Measurements from ENCODE around the gene DISP2. TPM values are rescaled to one million over a fixed set of nuclear protein-coding genes. Genes with fewer than 3 reads are reported as not detected.

DISP2 gene
- total RNA-seq, 1 experiment from 2014 or later, result not detected

DNA sequence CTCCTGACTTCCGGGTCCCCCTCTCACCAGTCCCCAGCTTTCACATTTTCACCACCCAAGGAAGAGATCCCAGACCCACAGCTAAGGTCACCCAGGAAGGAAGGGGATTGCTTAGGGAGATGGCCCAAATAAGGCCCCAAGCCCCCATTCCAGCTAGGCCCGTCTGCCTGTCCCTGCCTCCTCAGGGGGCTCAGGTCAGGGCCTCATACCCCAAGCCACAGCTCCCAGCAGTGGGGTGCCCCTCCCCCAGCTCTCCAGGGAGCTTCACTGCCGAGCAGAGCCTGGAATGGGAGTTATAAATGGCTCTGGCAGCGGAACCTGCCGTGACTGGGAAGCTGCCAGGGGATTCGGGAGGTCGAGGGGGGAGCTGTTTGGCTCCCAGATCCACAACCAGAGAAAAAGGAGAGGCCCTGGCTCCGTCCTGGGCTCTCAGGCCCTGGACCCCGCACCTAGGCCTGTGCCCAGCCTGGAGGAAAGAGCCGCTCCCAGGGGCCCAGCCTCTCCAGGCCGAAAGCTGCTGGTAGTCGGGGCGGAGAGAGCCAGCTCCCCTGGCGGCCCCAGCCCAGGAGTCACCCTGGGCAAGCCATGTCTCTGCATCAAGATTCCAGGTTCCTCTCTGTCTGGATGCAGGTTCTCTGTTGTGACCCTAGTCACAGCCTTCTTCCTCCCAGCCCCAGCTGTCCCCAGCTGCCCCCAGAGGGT lies 17.8 kb upstream of the DISP2 start:
- DNase-seq (ENCODE audit: low read depth), result peak; percentile 53
- in situ Hi-C loops (cut with HindIII; ENCODE audit: low pct_unique_long_range_greater_than_20kb, low sequenced_read_pairs), result no loop called here

DNA sequence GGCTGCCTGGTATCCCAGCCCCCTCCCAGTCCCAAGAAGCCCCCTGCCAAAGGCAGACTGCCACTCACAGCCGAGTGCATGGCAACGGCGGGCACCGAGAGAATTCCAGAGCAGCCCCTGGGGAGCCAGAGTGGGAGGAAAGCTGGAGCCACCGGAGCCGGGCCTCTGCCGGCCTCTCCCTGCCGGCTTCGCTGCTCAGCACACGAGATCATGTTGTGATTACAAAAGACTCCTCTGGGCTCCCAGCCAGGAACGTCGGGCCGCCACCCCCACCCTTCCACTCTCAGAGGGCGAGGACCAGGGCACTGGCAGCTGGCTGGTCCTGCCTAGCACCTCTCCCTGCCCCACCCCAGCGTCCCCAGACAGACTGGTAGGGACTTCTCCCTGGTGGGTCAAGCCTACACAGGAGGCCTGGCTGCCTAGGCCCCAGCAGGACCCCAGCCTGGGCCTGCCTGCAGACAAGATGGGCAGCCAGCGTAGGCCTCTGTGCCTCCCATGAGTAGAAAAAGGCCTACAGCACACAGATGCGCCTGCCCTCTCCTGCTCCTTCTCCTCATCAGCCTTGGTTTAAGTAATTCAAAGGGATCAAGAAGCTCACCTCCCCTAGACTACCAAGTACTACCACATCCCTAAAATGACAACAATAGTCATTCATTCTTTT lies 17.1 kb upstream of the DISP2 start, which contains the start of gene CCDC9B:
Gene CCDC9B, minus strand, starts transcription at position 200 of the 661 bp plus-strand sequence. Its CDS starts 120 bp downstream, at position 80.
- peak; percentile 79 for DNase-seq (ENCODE audit: low read depth)
- in situ Hi-C loops (cut with HindIII; ENCODE audit: low pct_unique_long_range_greater_than_20kb, low sequenced_read_pairs), result no loop called here

DNA sequence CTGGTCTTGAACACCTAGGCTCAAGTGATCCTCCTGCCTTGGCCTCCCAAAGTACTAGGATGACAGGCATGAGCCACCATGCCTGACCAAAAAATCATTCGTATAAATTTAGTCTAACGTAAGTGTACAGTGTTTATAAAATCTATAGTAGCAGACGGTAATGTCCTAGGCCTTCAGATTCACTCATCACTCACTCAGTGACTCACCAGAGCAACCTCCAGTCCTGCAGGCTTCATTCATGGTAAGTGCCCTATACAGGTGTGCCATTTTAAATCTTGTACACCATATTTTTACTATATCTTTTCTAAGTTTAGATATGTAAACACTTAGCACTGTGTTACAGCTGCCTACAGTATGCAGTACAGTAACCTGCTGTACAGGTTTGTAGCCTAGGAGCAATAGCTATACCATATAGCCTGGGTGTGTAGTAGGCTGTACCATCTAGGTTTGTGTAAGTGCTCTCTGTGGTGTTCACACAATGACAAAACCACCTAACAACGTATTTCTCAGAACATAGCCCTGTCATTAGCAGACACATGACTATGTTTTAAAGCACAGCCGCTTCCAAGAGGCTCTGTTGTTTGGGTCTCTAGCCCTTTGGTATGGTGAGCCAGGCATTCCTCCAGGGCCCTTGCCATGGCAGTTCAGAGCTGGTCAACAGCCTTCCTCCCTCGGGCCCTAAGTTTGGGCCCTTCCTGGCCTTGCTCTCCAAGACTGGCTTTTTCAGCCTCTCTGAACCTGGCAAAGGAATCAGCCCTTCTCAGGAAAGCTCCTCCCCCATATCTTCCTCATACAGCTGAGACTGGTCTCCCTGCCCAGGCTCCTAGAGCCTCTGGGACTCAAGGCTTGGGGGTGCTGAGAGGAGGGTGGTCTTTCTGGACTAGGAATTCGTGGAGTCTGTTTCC lies 15.4 kb upstream of the DISP2 start:
- no peak for DNase-seq (ENCODE audit: low read depth)
- in situ Hi-C loops (cut with HindIII; ENCODE audit: low pct_unique_long_range_greater_than_20kb, low sequenced_read_pairs), result no loop called here

- in situ Hi-C loops (cut with HindIII; ENCODE audit: low pct_unique_long_range_greater_than_20kb, low sequenced_read_pairs), result no loop called here
- DNase-seq (ENCODE audit: low read depth), result no peak
These were observed 14.5 kb upstream of the DISP2 start for GRCh38 chr15:40343512-40343911.

GRCh38 chr15:40344217-40344616 lies 13.8 kb upstream of the DISP2 start:
- no peak for DNase-seq (ENCODE audit: low read depth)
- in situ Hi-C loops (cut with HindIII; ENCODE audit: low pct_unique_long_range_greater_than_20kb, low sequenced_read_pairs), result no loop called here

GRCh38 chr15:40344631-40345120 lies 13.3 kb upstream of the DISP2 start:
- no peak for DNase-seq (ENCODE audit: low read depth)
- in situ Hi-C loops (cut with HindIII; ENCODE audit: low pct_unique_long_range_greater_than_20kb, low sequenced_read_pairs), result no loop called here

DNA sequence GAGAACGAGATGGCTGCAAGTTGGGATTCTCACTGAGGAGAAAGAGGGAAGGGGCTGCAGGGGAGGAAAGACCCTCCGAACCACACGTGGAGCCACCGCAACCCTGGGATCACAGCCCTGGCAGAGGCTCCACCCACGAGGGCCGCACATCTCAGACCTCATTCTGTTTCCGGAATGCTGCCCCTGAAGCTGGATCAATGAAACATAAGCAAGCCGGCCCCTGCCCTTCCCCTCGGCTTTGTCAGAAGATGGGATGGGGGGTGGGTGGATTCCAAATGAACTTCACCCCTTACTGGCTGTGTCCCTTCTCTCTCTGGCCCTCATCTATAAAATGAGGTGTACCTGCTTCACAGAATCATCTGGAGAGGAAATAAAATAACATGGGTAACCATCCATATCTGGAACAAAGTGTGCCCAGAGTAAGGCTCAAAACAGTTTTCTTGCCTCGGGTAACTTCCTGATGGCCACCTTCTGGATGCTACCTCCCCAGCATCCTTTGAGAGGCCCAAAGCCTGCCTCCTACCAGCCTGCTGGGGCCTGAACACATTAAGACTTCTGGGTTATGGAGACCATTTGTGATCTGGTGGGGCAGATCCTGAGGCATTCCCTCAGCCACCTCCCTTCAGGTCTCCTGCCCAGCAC lies 12.7 kb upstream of the DISP2 start:
- in situ Hi-C loops (cut with HindIII; ENCODE audit: low pct_unique_long_range_greater_than_20kb, low sequenced_read_pairs), result no loop called here

DNA sequence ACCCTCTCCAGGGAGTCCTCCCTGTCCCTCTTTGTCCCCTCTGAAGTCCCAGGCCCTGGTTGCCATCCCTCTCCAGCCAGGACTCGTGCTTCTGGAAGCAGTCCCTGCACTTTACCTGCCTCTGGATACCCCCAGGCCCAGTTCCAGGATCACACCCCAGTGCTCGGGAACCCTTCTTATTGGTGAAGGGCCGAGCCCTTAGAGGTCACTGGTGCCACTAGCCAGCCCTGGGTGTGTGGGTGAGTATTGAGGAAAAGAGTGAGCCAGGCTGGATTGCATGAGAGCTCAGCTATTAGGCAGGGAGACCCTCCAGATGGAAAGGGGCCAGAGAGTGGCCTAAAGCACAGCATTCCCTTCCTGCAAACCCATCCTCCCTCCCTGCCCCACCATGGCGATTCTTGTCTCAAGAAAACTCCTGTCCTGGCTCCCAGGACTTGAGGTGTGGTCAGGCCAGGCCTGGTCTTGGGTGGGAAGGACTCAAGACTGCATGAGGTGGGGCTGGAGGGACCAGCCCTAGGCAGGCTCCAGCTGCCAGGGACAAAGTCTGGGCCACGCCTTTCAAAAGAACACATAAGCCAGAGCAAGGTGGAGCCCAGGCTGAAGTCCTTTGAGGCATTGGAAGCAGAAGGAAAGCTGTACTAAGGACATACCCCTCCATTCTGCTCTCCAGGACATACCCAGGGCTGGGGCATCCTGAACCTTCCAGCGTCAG lies 12.0 kb upstream of the DISP2 start:
- no peak for DNase-seq (ENCODE audit: low read depth)
- in situ Hi-C loops (cut with HindIII; ENCODE audit: low pct_unique_long_range_greater_than_20kb, low sequenced_read_pairs), result no loop called here

More for the DNA sequence above, 12.7 kb upstream of the DISP2 start:
- no peak for DNase-seq (ENCODE audit: low read depth)

- DNase-seq (ENCODE audit: low read depth), result no peak
- in situ Hi-C loops (cut with HindIII; ENCODE audit: low pct_unique_long_range_greater_than_20kb, low sequenced_read_pairs), result no loop called here
These were observed 11.2 kb upstream of the DISP2 start for GRCh38 chr15:40346579-40347558.

DNA sequence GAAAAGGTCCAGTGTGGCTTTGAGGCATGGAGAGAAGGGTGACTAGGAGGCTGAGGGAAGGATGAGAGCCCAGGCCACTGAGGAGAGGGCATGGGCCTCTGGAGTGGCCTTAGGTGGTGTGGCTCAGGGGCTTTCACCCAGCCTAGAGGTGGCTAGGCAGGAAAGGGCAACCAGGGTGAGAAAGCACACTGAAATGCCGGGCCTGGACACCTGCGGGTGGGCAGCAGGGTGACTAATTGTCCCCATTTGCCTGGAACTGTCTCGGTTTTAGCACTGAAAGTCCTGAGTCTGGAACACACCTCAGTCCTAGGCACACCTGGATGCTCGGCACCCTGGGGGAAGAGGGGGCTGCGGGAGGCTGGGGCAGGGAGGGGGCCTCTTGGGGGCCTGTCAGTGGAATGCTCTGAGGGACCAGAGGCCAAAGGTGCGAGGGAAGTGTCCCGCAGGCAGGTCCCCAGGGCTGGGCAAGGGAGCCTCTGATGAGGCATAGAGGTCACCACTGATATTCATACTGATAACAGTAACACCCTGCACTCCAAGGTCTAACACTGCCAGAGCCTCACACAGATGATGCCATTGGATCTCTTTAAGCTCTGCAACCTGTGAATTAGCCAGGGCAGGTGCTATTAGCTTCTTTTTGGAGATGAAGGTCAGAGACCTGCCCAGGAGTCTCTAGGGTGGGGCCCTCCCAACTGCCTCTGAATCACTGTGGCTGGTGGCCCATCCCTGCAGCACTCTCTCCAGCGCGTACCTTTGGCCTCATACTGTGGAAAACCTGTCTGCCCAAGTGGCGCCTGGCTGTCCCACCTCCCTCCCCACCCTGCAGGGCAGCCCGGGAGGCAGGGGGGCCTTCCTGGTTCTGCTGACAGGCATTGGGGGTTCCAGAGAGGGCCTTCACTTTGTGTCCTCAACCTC lies 10.2 kb upstream of the DISP2 start:
- DNase-seq (ENCODE audit: low read depth), result no peak
- in situ Hi-C loops (cut with HindIII; ENCODE audit: low pct_unique_long_range_greater_than_20kb, low sequenced_read_pairs), result no loop called here

GRCh38 chr15:40348474-40348870 lies 9.5 kb upstream of the DISP2 start:
- no peak for DNase-seq (ENCODE audit: low read depth)
- in situ Hi-C loops (cut with HindIII; ENCODE audit: low pct_unique_long_range_greater_than_20kb, low sequenced_read_pairs), result no loop called here

DNA sequence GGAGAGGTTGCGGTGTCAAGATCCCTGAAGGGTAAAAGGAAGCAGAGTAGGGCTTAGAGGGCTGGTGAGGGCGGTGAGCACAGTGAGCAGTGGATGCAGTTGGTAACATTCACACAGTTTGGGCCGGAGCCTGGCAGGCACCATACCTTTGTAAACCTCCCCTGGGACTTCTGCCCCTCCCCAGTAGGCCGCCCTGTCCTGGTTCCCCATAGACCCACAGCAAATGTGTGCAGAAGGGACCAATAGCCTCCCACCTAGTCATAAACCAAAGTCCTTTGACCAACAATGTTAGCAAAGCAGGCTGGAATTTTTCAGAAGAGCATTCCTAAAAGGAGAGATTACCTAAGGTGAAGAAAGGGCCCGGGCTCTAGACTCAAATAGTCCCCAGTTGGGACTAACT lies 8.9 kb upstream of the DISP2 start:
- in situ Hi-C loops (cut with HindIII; ENCODE audit: low pct_unique_long_range_greater_than_20kb, low sequenced_read_pairs), result no loop called here
- DNase-seq (ENCODE audit: low read depth), result no peak

DNA sequence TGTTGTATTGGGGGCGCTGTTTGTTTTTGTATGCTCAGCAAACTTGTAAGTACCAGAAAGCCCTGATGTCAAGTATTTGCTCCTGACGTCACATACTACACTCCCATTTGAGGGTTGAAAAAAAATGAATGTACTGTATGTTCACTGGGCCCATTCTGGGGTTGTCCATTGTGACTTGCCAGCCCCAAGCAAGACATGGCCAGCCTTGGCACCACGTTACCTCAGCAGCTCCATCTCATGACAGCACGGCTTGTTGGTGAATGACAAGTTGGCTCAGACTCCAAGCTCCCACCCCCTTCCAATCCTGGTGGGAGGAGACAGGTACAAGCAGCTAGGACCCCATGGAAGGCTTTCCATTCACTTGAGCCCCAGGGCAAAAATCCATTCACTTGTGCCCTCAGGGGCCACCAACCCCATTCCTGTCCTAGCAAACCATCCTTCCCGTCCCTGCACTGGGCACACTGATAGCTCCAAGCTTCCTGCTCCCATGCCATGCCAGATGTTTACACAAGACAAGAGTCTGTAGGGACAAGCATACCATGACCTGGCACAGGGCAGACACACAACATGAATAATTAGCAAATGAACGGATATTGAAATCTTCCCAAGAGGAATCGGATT lies 5.6 kb upstream of the DISP2 start:
- in situ Hi-C loops (cut with HindIII; ENCODE audit: low pct_unique_long_range_greater_than_20kb, low sequenced_read_pairs), result no loop called here
- DNase-seq (ENCODE audit: low read depth), result no peak

GRCh38 chr15:40353697-40354096 lies 4.3 kb upstream of the DISP2 start:
- DNase-seq (ENCODE audit: low read depth), result no peak
- in situ Hi-C loops (cut with HindIII; ENCODE audit: low pct_unique_long_range_greater_than_20kb, low sequenced_read_pairs), result no loop called here

DNA sequence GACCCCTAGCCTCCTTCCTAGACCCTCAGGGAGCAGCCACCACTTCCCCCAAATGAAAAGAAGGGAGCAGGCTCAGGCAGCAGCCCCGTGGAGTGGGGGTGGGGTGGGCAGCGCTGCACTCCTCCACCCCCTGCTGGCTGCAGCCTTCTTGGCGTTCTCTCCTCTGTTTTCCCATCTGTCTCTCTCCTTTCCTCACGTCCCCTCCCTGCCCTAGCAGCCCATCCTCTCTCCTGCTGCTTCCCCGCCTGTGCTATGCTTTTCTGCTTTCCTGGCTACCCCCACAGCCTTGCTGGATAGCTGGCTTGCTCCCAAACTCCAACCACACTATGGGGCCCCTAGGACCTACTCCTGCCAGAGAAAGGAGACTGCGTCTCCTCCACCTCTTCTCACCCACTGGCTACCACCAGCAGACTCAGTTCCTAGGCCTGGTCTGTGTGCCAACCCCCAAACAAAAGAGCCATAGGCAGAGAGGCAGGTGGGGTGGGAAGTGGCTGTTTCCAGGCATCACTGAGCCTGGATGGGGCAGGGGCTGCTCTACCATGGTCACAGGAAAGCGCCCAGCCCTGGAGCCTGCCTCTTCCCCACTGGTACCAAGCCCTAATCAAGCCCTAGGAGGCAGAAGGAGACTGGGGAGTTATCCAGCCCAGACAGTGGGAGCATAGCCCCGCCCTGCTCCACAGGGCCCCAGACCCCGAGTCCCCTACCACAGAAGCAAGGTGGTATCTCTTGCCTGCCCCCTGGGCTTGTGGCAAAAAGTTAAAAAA lies 3.4 kb upstream of the DISP2 start:
- no peak for DNase-seq (ENCODE audit: low read depth)
- in situ Hi-C loops (cut with HindIII; ENCODE audit: low pct_unique_long_range_greater_than_20kb, low sequenced_read_pairs), result no loop called here

All from Caki2 (cell line).